Peyer's patch (tissue), 4 donors: ENCODE measurements around the gene ANKHD1. TPM values are rescaled to one million over a fixed set of nuclear protein-coding genes. Genes with fewer than 3 reads are reported as not detected.

Source experiments
- DNase-seq, 3 donors: peaks; one replicate each; pipeline ENCODE4 v3.0.0-alpha.2; 2017 to 2019
- H3K27ac ChIP-seq, 4 donors: fragments of 200-600 bp; sonication (generic); one replicate each; pipeline ENCODE4 v1.5.1; 2016 to 2019
- H3K27me3 ChIP-seq, 2 donors: fragments of 200-600 bp; sonication (generic); one replicate each; pipeline ENCODE4 v1.5.1; 2019
- H3K36me3 ChIP-seq, 3 donors: fragments of 200-600 bp; sonication (generic); one replicate each; pipeline ENCODE4 v1.5.1; 2016 to 2019
- H3K4me1 ChIP-seq, 4 donors: fragments of 200-600 bp; sonication (generic); one replicate each; pipeline ENCODE4 v1.5.1; 2016 to 2019
- H3K4me3 ChIP-seq, 4 donors: fragments of 200-600 bp; sonication (generic); 1 replicate in 3 of 4; 2 replicates in 1 of 4; pipeline ENCODE4 v1.5.1; 2016 to 2019; ENCODE audit warnings: mild to moderate bottlenecking in 1 of 4
- H3K9me3 ChIP-seq, 4 donors: fragments of 200-600 bp; sonication (generic); one replicate each; pipeline ENCODE4 v1.5.1; 2016 to 2019; ENCODE audit warnings: mild to moderate bottlenecking in 1 of 4
- CTCF ChIP-seq, 6 experiments: fragments of 450-650 bp in 4 of 6; fragments of 200-600 bp in 2 of 6; sonication (generic) in 1 of 6; IDR thresholded peaks; one replicate each; pipeline ENCODE4 v1.5.1; 2017 to 2019; ENCODE audit warnings: antibody characterized with exemption in 6 of 6, mild to moderate bottlenecking in 3 of 6, moderate library complexity in 1 of 6
- POLR2A ChIP-seq, 2 donors: fragments of 450-650 bp; IDR thresholded peaks; one replicate each; pipeline ENCODE4 v1.5.1; 2017; ENCODE audit warnings: antibody characterized with exemption in 2 of 2, mild to moderate bottlenecking in 2 of 2, moderate library complexity in 2 of 2
- total RNA-seq, 4 donors: library from RNA; depleted of rRNA; stranded (reverse); fragments of >200 nt; gene quantifications; one replicate each; pipeline ENCODE4 v1.1.0, GENCODE V29; 2016

ANKHD1 gene
- total RNA-seq, 4 donors from 2014 or later = 141 to 236 (median 211) TPM

- Histone ChIP-seq H3K9me3 (no peaks in the 10 kb centered on the region), H3K27ac (no peak overlapping the region), H3K27me3 (no peaks in the 10 kb centered on the region), H3K4me3 (no peak overlapping the region), H3K4me1 (peaks cover 0 to 7% (median 5%) of the 10 kb centered on the region in 4 donors), H3K36me3 (no peaks in the 10 kb centered on the region)
- no peak for DNase-seq
- TF ChIP-seq CTCF (IDR thresholded peaks at IDR 0.05) (no peak), POLR2A (IDR thresholded peaks at IDR 0.05) (no peak)
Observed at GRCh38 chr5:140366589-140367255, 34.9 kb upstream of the ANKHD1 start.

GRCh38 chr5:140367256-140368013 is 34.2 kb upstream of the ANKHD1 start:
- no peak for TF ChIP-seq POLR2A (IDR thresholded peaks at IDR 0.05)
- no peak for TF ChIP-seq CTCF (IDR thresholded peaks at IDR 0.05)
- H3K36me3 ChIP-seq = no peaks in the 10 kb centered on the region
- H3K27me3 ChIP-seq = no peaks in the 10 kb centered on the region

GRCh38 chr5:140371356-140372151 is 30.1 kb upstream of the ANKHD1 start:
- H3K36me3 ChIP-seq = no peaks in the 10 kb centered on the region
- no peak for TF ChIP-seq CTCF (IDR thresholded peaks at IDR 0.05)
- no peak for TF ChIP-seq POLR2A (IDR thresholded peaks at IDR 0.05)
- H3K27ac ChIP-seq = no peak overlapping the region
- H3K27me3 ChIP-seq = no peaks in the 10 kb centered on the region
- H3K4me3 ChIP-seq = no peak overlapping the region
- peaks cover 0 to 6% (median 2%) of the 10 kb centered on the region in 4 donors for H3K4me1 ChIP-seq
- H3K9me3 ChIP-seq = no peaks in the 10 kb centered on the region
- no peak for DNase-seq

More at GRCh38 chr5:140367256-140368013, 34.2 kb upstream of the ANKHD1 start:
- Histone ChIP-seq H3K27ac (no peak overlapping the region), H3K9me3 (no peaks in the 10 kb centered on the region), H3K4me3 (no peak overlapping the region), H3K4me1 (peaks cover 0 to 7% (median 5%) of the 10 kb centered on the region in 4 donors)
- DNase-seq = no peak

GRCh38 chr5:140372971-140373487 is 28.6 kb upstream of the ANKHD1 start:
- TF ChIP-seq CTCF (IDR thresholded peaks at IDR 0.05) = peak; percentile 57 to 80 (median 70)
- TF ChIP-seq POLR2A (IDR thresholded peaks at IDR 0.05) = no peak
- no peaks in the 10 kb centered on the region for H3K27me3 ChIP-seq
- H3K9me3 ChIP-seq = no peaks in the 10 kb centered on the region
- H3K36me3 ChIP-seq = no peaks in the 10 kb centered on the region
- H3K4me1 ChIP-seq = peaks cover 0 to 6% (median 2%) of the 10 kb centered on the region in 4 donors
- no peak overlapping the region for H3K27ac ChIP-seq
- peak; percentile 29 to 78 (median 59) for DNase-seq
- no peak overlapping the region for H3K4me3 ChIP-seq

- DNase-seq = no peak
- Histone ChIP-seq H3K4me1 (no peaks in the 10 kb centered on the region), H3K36me3 (no peaks in the 10 kb centered on the region), H3K27ac (no peak overlapping the region), H3K4me3 (no peak overlapping the region), H3K9me3 (no peaks in the 10 kb centered on the region), H3K27me3 (no peaks in the 10 kb centered on the region)
- no peak for TF ChIP-seq CTCF (IDR thresholded peaks at IDR 0.05)
- TF ChIP-seq POLR2A (IDR thresholded peaks at IDR 0.05) = no peak
Observed at GRCh38 chr5:140381351-140381750, 20.3 kb upstream of the ANKHD1 start.
